ENCODE results near the gene RPS15A.
"Not testable (repeated sequence)": the region's sequence is repeated elsewhere in the genome, so short reads cannot be mapped to it uniquely, and the experiment has no call there.

Gene RPS15A

GRCh38 chr16:18740027-18740426 lies 50.1 kb downstream of the RPS15A start:
- DNase-seq: not testable (repeated sequence)

DNA sequence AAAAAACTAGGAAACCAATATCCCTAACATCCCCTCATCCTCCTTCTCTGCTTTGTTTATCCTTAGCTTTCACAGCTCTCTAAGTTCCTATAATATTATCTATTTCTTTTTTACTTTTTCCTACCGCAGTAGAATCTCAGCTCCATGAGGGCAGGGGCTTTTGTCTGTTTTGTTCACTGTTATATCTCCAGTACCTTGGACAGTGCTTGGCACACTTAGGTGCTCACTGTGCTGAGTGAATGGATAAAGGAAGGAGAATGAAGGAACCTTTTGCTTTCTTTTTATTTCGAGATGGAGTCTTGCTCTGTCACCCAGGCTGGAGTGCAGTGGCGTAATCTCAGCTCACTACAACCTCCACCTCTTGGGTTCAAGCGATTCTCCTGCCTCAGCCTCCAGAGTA lies 51.4 kb downstream of the RPS15A start:
- DNase-seq: not testable (repeated sequence)

DNA sequence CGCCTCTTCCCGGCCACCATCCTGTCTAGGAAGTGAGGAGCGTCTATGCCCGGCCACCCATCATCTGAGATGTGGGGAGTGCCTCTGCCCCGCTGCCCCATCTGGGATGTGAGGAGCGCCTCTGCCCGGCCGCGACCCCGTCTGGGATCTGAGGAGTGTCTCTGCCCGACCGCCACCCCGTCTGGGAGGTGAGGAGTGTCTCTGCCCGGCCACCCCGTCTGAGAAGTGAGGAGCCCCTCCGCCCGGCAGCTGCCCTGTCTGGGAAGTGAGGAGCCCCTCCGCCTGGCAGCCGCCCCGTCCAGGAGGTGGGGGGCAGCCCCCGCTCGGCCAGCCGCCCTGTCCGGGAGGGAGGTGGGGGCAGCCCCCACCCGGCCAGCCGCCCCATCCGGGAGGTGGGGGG lies 55.9 kb downstream of the RPS15A start:
- not testable (repeated sequence) for DNase-seq
